ENCODE results near the gene IFNA21. TPM values are rescaled to one million over a fixed set of nuclear protein-coding genes. Genes with fewer than 3 reads are reported as not detected.

Gene IFNA21
- total and polyA plus RNA-seq, 2 of the 8 experiments (the other 6 are each of a cell fraction or from before 2014, with no cell fraction given): not detected

DNA sequence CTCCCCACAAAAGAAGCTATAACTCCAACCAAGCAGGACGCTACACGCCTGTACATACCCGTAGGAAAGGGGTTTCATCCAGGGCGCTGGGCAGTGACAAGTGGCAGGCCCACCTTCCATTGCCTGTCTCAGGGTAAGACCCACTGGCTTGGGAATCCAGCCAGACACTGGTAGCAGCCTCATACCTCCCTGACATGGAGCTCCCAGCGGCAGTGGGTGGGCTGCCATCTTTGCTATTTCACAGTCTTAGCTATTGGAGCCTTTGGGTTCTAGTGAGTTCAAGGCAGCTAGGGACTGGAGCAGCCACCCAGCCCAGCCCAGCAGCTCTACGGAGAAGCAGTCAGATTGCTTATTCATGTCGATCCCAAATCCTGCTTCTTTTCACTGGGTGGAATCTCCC lies 43.9 kb upstream of the IFNA21 start:
- H4K91ac ChIP-seq (replicated peaks; ENCODE audit: insufficient read length, low read length): no peak overlapping the region
- H3K4ac ChIP-seq (replicated peaks; ENCODE audit: insufficient read length, low read depth, low read length): no peak overlapping the region
- H3K79me2 ChIP-seq (ENCODE audit: control insufficient read depth in 1 of 2, insufficient read depth in 2 of 2, low read length in 2 of 2): no peaks in the 10 kb centered on the region
- no peaks in the 10 kb centered on the region for H3K79me1 ChIP-seq (ENCODE audit: low read depth, low read length)
- no peaks in the 10 kb centered on the region for H3K4me1 ChIP-seq (replicated peaks in 1 of 4; ENCODE audit: control insufficient read depth in 3 of 4, insufficient read depth in 4 of 4, low read length in 3 of 4)
- no peak overlapping the region for H3K14ac ChIP-seq (ENCODE audit: insufficient read length)
- H3K27me3 ChIP-seq (replicated peaks in 1 of 4; ENCODE audit: control insufficient read depth in 3 of 4, extremely low read depth in 1 of 4, insufficient read depth in 3 of 4, low read length in 3 of 4): no peaks in the 10 kb centered on the region
- CTCF ChIA-PET (ENCODE audit: partially characterized antibody): interaction anchor here (1.1 to 3.5 kb wide), 2 partner anchors 16 to 580 kb away, joined by 3 to 19 read pairs; no protein-coding TSS in a partner anchor
- no peak overlapping the region for H2BK5ac ChIP-seq (ENCODE audit: low read depth, low read length)
- WGBS, 2 experiments (ENCODE audit: extremely low coverage in 1 of 2, insufficient coverage in 1 of 2, insufficient read length in 1 of 2, insufficient replicate concordance in 2 of 2, low coverage in 1 of 2, low lambda C conversion rate in 2 of 2, missing lambda C conversion rate in 1 of 2): 97% methylated on average over 7 of the region's 7 CpGs; no CpG with 5 or more reads in 1 of the 2 experiments
- no peak overlapping the region for H4K5ac ChIP-seq (ENCODE audit: insufficient read length, low read depth, low read length)
- no peak overlapping the region for H3K4me3 ChIP-seq (ENCODE audit: extremely low read depth in 1 of 4, insufficient read depth in 2 of 4, low read depth in 3 of 4, low read length in 4 of 4)
- FAIRE-seq (no peak), DNase-seq (ENCODE audit: low read depth in 1 of 2, low spot score in 2 of 2) (no peak)
- no peak overlapping the region for H2AK5ac ChIP-seq (ENCODE audit: low read depth, low read length)
- no peak for TF ChIP-seq POLR2A (IDR thresholded peaks at IDR 0.05; ENCODE audit: control extremely low read depth in 1 of 2, low read depth in 2 of 2, low read length in 2 of 2)
- TF ChIP-seq GTF2F1 (IDR thresholded peaks at IDR 0.05; ENCODE audit: borderline replicate concordance, low read depth, low read length): no peak
- TF ChIP-seq SIN3A (conservative IDR thresholded peaks at IDR 0.05 in 1 of 2, IDR thresholded peaks at IDR 0.05 in 1 of 2; ENCODE audit: low read depth in 1 of 2, low read length in 2 of 2): no peak
- no peak for TF ChIP-seq RXRA (IDR thresholded peaks at IDR 0.05; ENCODE audit: insufficient read depth, low read depth, low read length)
- TF ChIP-seq, protein P1, sequence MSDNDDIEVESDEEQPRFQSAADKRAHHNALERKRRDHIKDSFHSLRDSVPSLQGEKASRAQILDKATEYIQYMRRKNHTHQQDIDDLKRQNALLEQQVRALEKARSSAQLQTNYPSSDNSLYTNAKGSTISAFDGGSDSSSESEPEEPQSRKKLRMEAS (IDR thresholded peaks at IDR 0.05): no peak
- no peak for TF ChIP-seq TBP (IDR thresholded peaks at IDR 0.05; ENCODE audit: low read depth, low read length)
- TF ChIP-seq JUN (IDR thresholded peaks at IDR 0.05; ENCODE audit: low read depth, low read length): no peak
- no peaks in the 10 kb centered on the region for H3K9me3 ChIP-seq (ENCODE audit: insufficient read depth in 2 of 2, low read depth in 1 of 2, low read length in 1 of 2)
- no peak overlapping the region for H2BK12ac ChIP-seq (ENCODE audit: low read depth, low read length)
- no peak overlapping the region for H3K23ac ChIP-seq (ENCODE audit: insufficient read length)
- no peak overlapping the region for H4K8ac ChIP-seq (ENCODE audit: extremely low read depth, insufficient read depth, low read length)
- H2AFZ ChIP-seq (ENCODE audit: low read length): no peak overlapping the region
- POLR2A ChIA-PET (ENCODE audit: partially characterized antibody): interaction anchor here (1.4 kb wide), 1 partner anchor 593 kb away, joined by 3 read pairs; no protein-coding TSS in a partner anchor
- H2BK120ac ChIP-seq (replicated peaks; ENCODE audit: low read depth, low read length): no peak overlapping the region
- no peak overlapping the region for H3K18ac ChIP-seq (ENCODE audit: extremely low read depth, low read length)
- no peak overlapping the region for H2BK20ac ChIP-seq (ENCODE audit: low read length)
- H3K36me3 ChIP-seq (ENCODE audit: control insufficient read depth in 2 of 4, insufficient read depth in 4 of 4, low read length in 3 of 4): no peaks in the 10 kb centered on the region
- no peak overlapping the region for H3K56ac ChIP-seq (replicated peaks; ENCODE audit: insufficient read length, low read depth, low read length)
- no peak overlapping the region for H3K27ac ChIP-seq (ENCODE audit: low read depth, low read length)
- H3K9ac ChIP-seq (replicated peaks in 1 of 4; ENCODE audit: extremely low read depth in 1 of 4, low read depth in 3 of 4, low read length in 3 of 4): no peak overlapping the region
- H4K20me1 ChIP-seq (replicated peaks in 1 of 2; ENCODE audit: control insufficient read depth in 1 of 2, insufficient read depth in 2 of 2, low read length in 2 of 2): no peaks in the 10 kb centered on the region
- H2BK15ac ChIP-seq (ENCODE audit: low read length): no peak overlapping the region
- no peaks in the 10 kb centered on the region for H3K23me2 ChIP-seq (ENCODE audit: low read depth, low read length)
- H3K4me2 ChIP-seq (ENCODE audit: insufficient read depth in 1 of 2, low read depth in 2 of 2, low read length in 2 of 2): no peak overlapping the region

Data from H1 (cell line).